WTC11 (cell line): Measurements from ENCODE around the gene ZNF438. TPM values are rescaled to one million over a fixed set of nuclear protein-coding genes. Genes with fewer than 3 reads are reported as not detected.

ENCODE experiments used
- ATAC-seq: fragments of 200-7000 bp; cut with Tn5 transposase; 2 replicates; pipeline ENCODE4 v1.10.0; 2021; ENCODE audit warnings: mild to moderate bottlenecking, moderate library complexity
- CTCF ChIA-PET: fragments of 300-600 bp; sonication (Branson Sonifier 250); formaldehyde crosslinking; loops from one replicate; lab custom pipeline; 2021; ENCODE audit warnings: antibody characterized with exemption; lab: Charles Lee
- POLR2A ChIA-PET: fragments of 350-600 bp; sonication (Branson Sonifier 250); formaldehyde crosslinking; loops from one replicate; lab custom pipeline; 2021; ENCODE audit warnings: antibody characterized with exemption; lab: Charles Lee
- DNase-seq: peaks from one replicate; pipeline ENCODE4 v3.0.0; 2021; ENCODE audit warnings: low spot score
- H3K27ac Mint-ChIP-seq: 2 replicates; pipeline ENCODE4 v1.8.0; 2021; ENCODE audit warnings: mixed read lengths
- H3K27me3 Mint-ChIP-seq: 2 replicates; pipeline ENCODE4 v1.8.0; 2021; ENCODE audit warnings: low read depth, mild to moderate bottlenecking, moderate library complexity, mixed read lengths
- H3K36me3 Mint-ChIP-seq: 2 replicates; pipeline ENCODE4 v1.8.0; 2021; ENCODE audit warnings: mixed read lengths
- H3K4me1 Mint-ChIP-seq: 2 replicates; pipeline ENCODE4 v1.8.0; 2022; ENCODE audit warnings: mixed read lengths
- H3K4me3 Mint-ChIP-seq: 2 replicates; pipeline ENCODE4 v1.8.0; 2021; ENCODE audit warnings: mild to moderate bottlenecking, moderate library complexity, mixed read lengths
- H3K9me3 Mint-ChIP-seq: 2 replicates; pipeline ENCODE4 v1.8.0; 2021; ENCODE audit warnings: mixed read lengths
- ARID4B ChIP-seq: sonication (generic); formaldehyde crosslinking; IDR thresholded peaks from 2 replicates; pipeline ENCODE4 v1.8.0; 2023; ENCODE audit warnings: missing genetic modification reagents, mild to moderate bottlenecking, borderline replicate concordance
- E2F4 ChIP-seq: sonication (generic); formaldehyde crosslinking; IDR thresholded peaks from 2 replicates; pipeline ENCODE4 v1.8.1; 2022; ENCODE audit warnings: low read depth, mild to moderate bottlenecking, moderate library complexity, missing genetic modification reagents, borderline replicate concordance
- E2F5 ChIP-seq: sonication (generic); formaldehyde crosslinking; IDR thresholded peaks from 2 replicates; pipeline ENCODE4 v1.8.1; 2022; ENCODE audit warnings: mild to moderate bottlenecking, moderate library complexity, missing genetic modification reagents
- EMX1 ChIP-seq: fragments of 250-450 bp; sonication (Bioruptor Pico); IDR thresholded peaks from 2 replicates; pipeline ENCODE4 v1.8.0; 2021; ENCODE audit warnings: mild to moderate bottlenecking
- ESRRA ChIP-seq: sonication (generic); formaldehyde crosslinking; IDR thresholded peaks from 2 replicates; pipeline ENCODE4 v1.8.1; 2022; ENCODE audit warnings: mild to moderate bottlenecking, missing genetic modification reagents, borderline replicate concordance
- FOXP1 ChIP-seq: sonication (generic); formaldehyde crosslinking; IDR thresholded peaks from 2 replicates; pipeline ENCODE4 v1.8.0; 2022; ENCODE audit warnings: missing genetic modification reagents, mild to moderate bottlenecking, moderate library complexity, borderline replicate concordance
- JAZF1 ChIP-seq: fragments of 250-450 bp; sonication (Bioruptor Pico); IDR thresholded peaks from 2 replicates; pipeline ENCODE4 v1.9.0; 2021; ENCODE audit warnings: moderate library complexity, mild to moderate bottlenecking, inconsistent platforms
- JUN ChIP-seq: sonication (generic); formaldehyde crosslinking; IDR thresholded peaks from 2 replicates; pipeline ENCODE4 v1.8.0; 2023; ENCODE audit warnings: mild to moderate bottlenecking, missing genetic modification reagents
- ZMAT4 ChIP-seq: fragments of 250-450 bp; sonication (Bioruptor Pico); IDR thresholded peaks from 2 replicates; pipeline ENCODE4 v1.9.0; 2021; ENCODE audit warnings: mild to moderate bottlenecking
- ZNF317 ChIP-seq: sonication (generic); formaldehyde crosslinking; IDR thresholded peaks from 2 replicates; pipeline ENCODE4 v1.8.1; 2023; ENCODE audit warnings: low read depth, mild to moderate bottlenecking, moderate library complexity, missing genetic modification reagents, borderline replicate concordance
- ZNF416 ChIP-seq: fragments of 250-450 bp; sonication (Bioruptor Pico); IDR thresholded peaks from 2 replicates; pipeline ENCODE4 v1.9.0; 2021; ENCODE audit warnings: mild to moderate bottlenecking, inconsistent platforms
- ZSCAN18 ChIP-seq: fragments of 250-450 bp; sonication (Bioruptor Pico); IDR thresholded peaks from 2 replicates; pipeline ENCODE4 v2.1.2; 2022; ENCODE audit warnings: mild to moderate bottlenecking, moderate library complexity
- total RNA-seq: library from RNA; stranded (reverse); gene quantifications from 3 replicates; pipeline ENCODE4 v1.2.3, GENCODE V29; 2021

The ZNF438 gene
- total RNA-seq, 1 experiment from 2014 or later: 1.9 TPM

- TF ChIP-seq ARID4B (peak; percentile 51; the same call in 1 of the 2 replicates), ZNF317 (CRISPR knock-in tag) (no peak)
These were observed at the start of gene ZNF438 (continued) for GRCh38 chr10:31031558-31032257.

- DNase-seq (no peak), ATAC-seq (no peak)
- Mint-ChIP-seq H3K4me3 (no peak overlapping the region), H3K27ac (no peak overlapping the region), H3K27me3 (peaks cover 5% of the 10 kb centered on the region; the same call in 1 of the 2 replicates), H3K36me3 (0 out of 2 replicates have a peak, but pooled peaks cover 4% of the 10 kb centered on the region), H3K4me1 (peaks cover 36% of the 10 kb centered on the region), H3K9me3 (peaks cover 13% of the 10 kb centered on the region)
- POLR2A ChIA-PET: no interaction called here
- TF ChIP-seq ZSCAN18 (CRISPR knock-in tag) (no peak), ZMAT4 (no peak), JAZF1 (CRISPR knock-in tag) (no peak), JUN (CRISPR knock-in tag) (no peak), E2F4 (no peak)
- CTCF ChIA-PET: no interaction called here
These were observed 44.9 kb upstream of the ZNF438 start for GRCh38 chr10:31076610-31076988.

GRCh38 chr10:31075881-31076609 lies 44.4 kb upstream of the ZNF438 start:
- H3K36me3 Mint-ChIP-seq: 0 out of 2 replicates have a peak, but pooled peaks cover 4% of the 10 kb centered on the region
- no peak for DNase-seq
- peaks cover 5% of the 10 kb centered on the region; the same call in 1 of the 2 replicates for H3K27me3 Mint-ChIP-seq
- ChIA-PET POLR2A (no interaction called here), CTCF (no interaction called here)
- H3K4me1 Mint-ChIP-seq: peaks cover 36% of the 10 kb centered on the region
- H3K4me3 Mint-ChIP-seq: no peak overlapping the region
- TF ChIP-seq E2F5: no peak
- no peak for TF ChIP-seq ARID4B
- TF ChIP-seq ZSCAN18 (CRISPR knock-in tag): no peak
- no peak for TF ChIP-seq FOXP1 (CRISPR knock-in tag)
- no peak for TF ChIP-seq JAZF1 (CRISPR knock-in tag)
- TF ChIP-seq ZNF416 (CRISPR knock-in tag): no peak
- no peak for TF ChIP-seq ESRRA (CRISPR knock-in tag)
- TF ChIP-seq EMX1 (CRISPR knock-in tag): no peak
- H3K9me3 Mint-ChIP-seq: peaks cover 13% of the 10 kb centered on the region
- no peak for ATAC-seq
- H3K27ac Mint-ChIP-seq: no peak overlapping the region
